Large intestine (tissue), 3 donors: Measurements from ENCODE around the gene CHST11. TPM values are rescaled to one million over a fixed set of nuclear protein-coding genes. Genes with fewer than 3 reads are reported as not detected.
"Not testable (repeated sequence)": the region's sequence is repeated elsewhere in the genome, so short reads cannot be mapped to it uniquely, and the experiment has no call there.

Experiments
- DNase-seq, 2 donors: peaks; one replicate each; pipeline versions ENCODE4 v3.0.0 to v3.0.0-alpha.2; 2013
- H3K27ac ChIP-seq: one replicate; pipeline ENCODE4 v1.5.1; 2013; ENCODE audit warnings: low read length
- H3K27me3 ChIP-seq: 2 replicates; pipeline ENCODE4 v1.6.1; 2013; ENCODE audit warnings: low read length; ENCODE audit not compliant: control insufficient read depth, insufficient read depth
- H3K36me3 ChIP-seq: 2 replicates; pipeline ENCODE4 v1.6.1; 2013; ENCODE audit warnings: low read length; ENCODE audit not compliant: control insufficient read depth, insufficient read depth
- H3K4me1 ChIP-seq: one replicate; pipeline ENCODE4 v1.6.1; 2013; ENCODE audit warnings: low read length; ENCODE audit not compliant: control insufficient read depth, insufficient read depth
- H3K4me3 ChIP-seq: one replicate; pipeline ENCODE4 v1.5.1; 2013; ENCODE audit warnings: low read length
- H3K9me3 ChIP-seq: one replicate; pipeline ENCODE4 v1.6.1; 2013; ENCODE audit warnings: mild to moderate bottlenecking, low read depth, low read length, moderate library complexity; ENCODE audit not compliant: control insufficient read depth
- WGBS: methylation state at CpG from one replicate; pipeline ENCODE4 v1.1.5; 2013; ENCODE audit warnings: low lambda C conversion rate; ENCODE audit not compliant: insufficient coverage; 5-methylcytosine and 5-hydroxymethylcytosine counted together
- polyA plus RNA-seq: library from polyadenylated mRNA; unstranded; fragments of 120-200 nt; gene quantifications from one replicate; pipeline ENCODE4 v1.2.1, GENCODE V29; 2013

Gene CHST11
- polyA plus RNA-seq, 1 donor = 5.9 TPM

- no peaks in the 10 kb centered on the region for H3K27me3 ChIP-seq
- WGBS = 100% methylated on average over 1 of the region's 13 CpGs
- no peak overlapping the region for H3K27ac ChIP-seq
- no peaks in the 10 kb centered on the region for H3K4me1 ChIP-seq
- DNase-seq = no peak
- H3K4me3 ChIP-seq = no peak overlapping the region
- H3K9me3 ChIP-seq = peaks cover 4% of the 10 kb centered on the region
- no peaks in the 10 kb centered on the region for H3K36me3 ChIP-seq
Observed at GRCh38 chr12:104557488-104558195, 100.9 kb downstream of the CHST11 start.

- no peaks in the 10 kb centered on the region for H3K27me3 ChIP-seq
- no peak overlapping the region for H3K4me3 ChIP-seq
- no peak overlapping the region for H3K27ac ChIP-seq
- no peaks in the 10 kb centered on the region for H3K36me3 ChIP-seq
- no peaks in the 10 kb centered on the region for H3K9me3 ChIP-seq
- WGBS = no CpG with 5 or more reads among the region's 5 CpGs
- no peaks in the 10 kb centered on the region for H3K4me1 ChIP-seq
- DNase-seq = no peak
Observed at GRCh38 chr12:104560881-104561280, 104.1 kb downstream of the CHST11 start.

DNA sequence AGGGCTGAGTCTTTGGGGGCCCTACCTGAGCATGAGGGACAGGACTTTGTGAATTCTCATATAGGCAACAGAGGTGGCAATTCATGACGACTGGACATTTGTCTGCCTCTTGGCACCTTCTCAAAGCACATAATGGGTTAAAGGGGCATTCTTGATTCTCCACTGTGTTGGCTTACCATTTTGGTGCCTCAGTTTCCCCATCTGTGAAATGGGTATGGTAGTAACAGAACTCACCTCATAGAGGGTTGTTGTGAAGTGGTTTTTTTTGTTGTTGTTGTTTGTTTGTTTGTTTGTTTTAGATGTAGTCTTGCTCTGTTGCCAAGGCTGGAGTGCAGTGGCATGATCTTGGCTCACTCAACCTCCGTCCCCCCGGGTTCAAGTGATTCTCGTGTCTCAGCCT, 106.0 kb downstream of the CHST11 start:
- DNase-seq = no peak
- no peak overlapping the region for H3K4me3 ChIP-seq
- H3K9me3 ChIP-seq = no peaks in the 10 kb centered on the region
- no peaks in the 10 kb centered on the region for H3K4me1 ChIP-seq
- no peak overlapping the region for H3K27ac ChIP-seq
- no peaks in the 10 kb centered on the region for H3K27me3 ChIP-seq
- H3K36me3 ChIP-seq = no peaks in the 10 kb centered on the region
- WGBS = no CpG with 5 or more reads among the region's 4 CpGs

DNA sequence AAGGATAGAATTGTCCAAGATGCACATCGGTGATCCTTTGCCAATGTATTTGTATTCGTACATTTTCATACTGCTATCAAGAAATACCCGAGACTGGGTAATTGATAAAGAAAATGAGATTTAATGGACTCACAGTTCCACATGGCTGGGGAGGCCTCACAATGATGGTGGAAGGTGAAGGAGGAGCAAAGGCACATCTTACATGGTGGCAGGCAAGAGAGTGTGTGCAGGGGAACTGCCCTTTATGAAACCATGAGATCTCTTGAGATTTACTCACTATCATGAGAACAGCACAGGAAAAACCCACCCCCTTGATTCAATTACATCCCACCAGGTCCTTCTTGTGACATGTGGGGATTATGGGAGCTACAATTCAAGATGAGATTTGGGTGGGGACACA, 107.9 kb downstream of the CHST11 start:
- not testable (repeated sequence) for DNase-seq, H3K36me3 ChIP-seq, H3K27ac ChIP-seq, H3K4me3 ChIP-seq, H3K9me3 ChIP-seq, H3K4me1 ChIP-seq, H3K27me3 ChIP-seq
- WGBS = no CpG with 5 or more reads among the region's 3 CpGs

GRCh38 chr12:104565606-104566243, 109.0 kb downstream of the CHST11 start:
- WGBS = no CpG with 5 or more reads among the region's 8 CpGs
- H3K4me1 ChIP-seq = no peaks in the 10 kb centered on the region
- no peak overlapping the region for H3K4me3 ChIP-seq
- H3K27me3 ChIP-seq = no peaks in the 10 kb centered on the region
- H3K9me3 ChIP-seq = no peaks in the 10 kb centered on the region
- no peak for DNase-seq
- no peaks in the 10 kb centered on the region for H3K36me3 ChIP-seq
- no peak overlapping the region for H3K27ac ChIP-seq

GRCh38 chr12:104566244-104566993, 109.7 kb downstream of the CHST11 start:
- H3K9me3 ChIP-seq = no peaks in the 10 kb centered on the region
- H3K4me3 ChIP-seq = no peak overlapping the region
- H3K27ac ChIP-seq = no peak overlapping the region
- WGBS = no CpG with 5 or more reads among the region's 6 CpGs
- no peaks in the 10 kb centered on the region for H3K27me3 ChIP-seq
- H3K4me1 ChIP-seq = no peaks in the 10 kb centered on the region
- DNase-seq = no peak
- no peaks in the 10 kb centered on the region for H3K36me3 ChIP-seq

DNA sequence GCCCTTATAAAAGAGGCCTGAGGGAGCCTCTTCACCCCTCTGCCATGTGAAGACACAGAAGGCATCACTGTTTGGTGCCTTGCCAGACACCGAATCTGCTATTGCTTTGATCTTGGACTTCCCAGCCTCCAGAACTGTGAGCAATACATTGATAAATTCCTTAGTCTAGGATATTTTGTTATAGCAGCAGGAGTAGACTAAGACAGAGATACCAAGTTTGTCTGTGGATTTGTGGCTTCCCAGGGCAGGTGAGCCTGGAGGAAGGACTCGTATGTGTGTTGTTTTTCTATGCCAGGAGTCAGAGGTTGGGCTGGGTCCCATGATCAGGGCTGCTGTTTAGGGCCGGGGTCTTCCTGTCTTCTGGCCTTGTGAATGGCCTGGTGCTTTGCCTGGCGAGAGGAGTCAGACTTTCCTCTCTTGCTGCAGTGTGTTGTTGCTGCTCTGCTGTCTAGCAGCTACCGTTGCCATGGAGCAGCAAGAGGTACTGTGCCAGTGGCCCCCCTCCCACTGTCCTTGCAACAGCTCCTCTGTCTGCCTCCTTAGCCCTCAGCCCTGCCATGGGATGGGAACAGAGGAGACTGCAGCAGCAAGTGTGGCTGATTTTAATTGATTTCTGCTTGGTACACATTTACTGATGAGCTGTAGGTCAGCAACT, 111.2 kb downstream of the CHST11 start:
- Histone ChIP-seq H3K27ac (no peak overlapping the region), H3K4me1 (no peaks in the 10 kb centered on the region), H3K27me3 (no peaks in the 10 kb centered on the region), H3K4me3 (no peak overlapping the region), H3K36me3 (no peaks in the 10 kb centered on the region), H3K9me3 (no peaks in the 10 kb centered on the region)
- DNase-seq = no peak
- no CpG with 5 or more reads among the region's 5 CpGs for WGBS

- no peaks in the 10 kb centered on the region for H3K9me3 ChIP-seq
- no CpG with 5 or more reads among the region's 1 CpG for WGBS
- no peaks in the 10 kb centered on the region for H3K27me3 ChIP-seq
- H3K36me3 ChIP-seq = no peaks in the 10 kb centered on the region
- H3K4me1 ChIP-seq = no peaks in the 10 kb centered on the region
- no peak overlapping the region for H3K4me3 ChIP-seq
- DNase-seq = no peak
- no peak overlapping the region for H3K27ac ChIP-seq
Observed at GRCh38 chr12:104568487-104568868, 111.7 kb downstream of the CHST11 start.

DNA sequence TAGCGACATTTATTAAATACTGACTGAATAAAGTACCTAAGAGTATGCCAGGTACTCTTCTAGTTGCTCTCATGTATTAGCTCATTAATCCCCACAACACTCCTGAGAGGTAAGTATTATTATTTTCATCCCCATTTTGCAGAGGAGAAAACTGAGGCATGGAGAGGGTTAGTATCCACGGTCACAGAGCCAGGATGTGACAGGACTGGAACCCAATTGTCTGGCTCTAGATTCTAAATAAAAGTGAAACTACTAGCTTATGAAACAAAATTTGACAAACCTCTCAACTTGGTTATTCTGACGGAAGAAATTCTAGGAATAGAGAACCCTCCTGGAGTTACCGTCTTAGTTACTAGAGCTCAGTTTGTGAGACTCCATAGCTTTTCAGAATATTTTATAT, 112.2 kb downstream of the CHST11 start:
- H3K36me3 ChIP-seq = no peaks in the 10 kb centered on the region
- no peaks in the 10 kb centered on the region for H3K4me1 ChIP-seq
- 100% methylated on average over 1 of the region's 4 CpGs for WGBS
- H3K27me3 ChIP-seq = no peaks in the 10 kb centered on the region
- no peak overlapping the region for H3K27ac ChIP-seq
- no peaks in the 10 kb centered on the region for H3K9me3 ChIP-seq
- no peak for DNase-seq
- no peak overlapping the region for H3K4me3 ChIP-seq

DNA sequence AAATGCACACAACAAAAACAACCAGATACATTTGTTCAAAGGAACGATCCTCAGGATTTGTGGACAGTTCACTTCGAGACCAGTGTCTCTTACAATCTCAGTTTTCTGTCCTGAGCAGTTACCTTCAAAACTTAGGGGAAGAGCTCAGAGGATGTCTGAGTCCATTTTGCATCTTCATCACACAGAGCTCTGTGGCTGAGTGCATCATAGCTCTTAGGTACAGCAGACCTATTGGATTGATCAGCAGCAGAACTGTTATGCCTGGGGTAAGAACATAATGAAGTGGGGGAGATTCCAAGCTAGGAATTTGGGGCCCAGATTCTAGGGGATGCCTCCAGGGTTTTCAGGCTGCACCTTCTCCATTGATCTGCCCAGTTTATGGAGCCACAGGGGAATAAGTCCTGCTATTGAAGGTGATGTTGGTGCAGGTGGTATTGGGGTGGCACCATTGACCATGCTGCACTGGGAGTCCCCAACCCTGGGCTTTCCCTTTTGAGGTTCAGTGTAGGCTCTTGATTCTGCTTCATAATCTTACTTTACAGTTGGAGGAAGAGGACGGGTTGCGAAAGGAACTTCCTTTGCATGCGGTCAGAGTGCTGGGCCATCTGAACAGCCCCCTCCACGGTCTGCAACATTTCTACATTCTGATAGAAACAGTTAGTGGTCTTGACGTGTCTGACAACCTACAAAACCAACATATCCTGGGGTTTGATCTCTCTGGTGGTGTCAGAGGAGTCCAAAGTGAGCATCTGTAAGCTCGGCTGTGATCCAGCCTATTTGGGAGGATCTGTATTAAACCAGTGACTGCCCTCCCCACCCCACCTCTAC, 112.8 kb downstream of the CHST11 start:
- no peaks in the 10 kb centered on the region for H3K9me3 ChIP-seq
- H3K27me3 ChIP-seq = no peaks in the 10 kb centered on the region
- no peaks in the 10 kb centered on the region for H3K4me1 ChIP-seq
- no peak overlapping the region for H3K4me3 ChIP-seq
- H3K36me3 ChIP-seq = no peaks in the 10 kb centered on the region
- whole genome bisulfite sequencing = no CpG with 5 or more reads among the region's 8 CpGs
- DNase-seq = no peak
- no peak overlapping the region for H3K27ac ChIP-seq
